ENCODE data around the gene RFX7.

Gene RFX7

DNA sequence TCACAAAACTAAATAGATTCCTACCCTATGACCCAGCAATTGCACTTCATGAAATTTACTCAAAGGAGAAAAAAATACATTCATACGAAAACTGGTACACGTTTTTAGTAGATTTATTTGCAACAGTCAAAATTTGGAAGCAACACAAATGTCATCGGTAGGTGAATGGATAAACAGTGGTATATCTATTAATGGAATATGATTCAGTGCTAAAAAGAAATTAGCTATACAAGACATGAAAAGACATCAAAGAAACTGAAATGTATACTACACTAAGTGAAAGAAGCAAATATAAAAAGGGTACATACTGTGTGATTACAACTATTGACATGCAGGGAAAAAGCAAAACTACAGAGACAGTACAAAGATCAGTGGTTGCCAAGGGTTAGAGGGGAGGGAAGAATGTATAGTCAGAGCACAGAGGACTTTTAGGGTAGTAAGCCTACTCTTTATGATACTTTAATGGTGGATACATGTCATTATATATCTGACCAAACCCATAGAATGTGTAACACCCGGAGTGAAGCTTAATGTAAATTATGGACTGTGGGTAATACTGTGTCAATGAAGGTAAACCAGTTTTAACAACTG lies 31.6 kb downstream of the RFX7 start:
- no CpG with 5 or more reads among the region's 4 CpGs for WGBS, 2 donors (ENCODE audit: extremely low coverage in 2 of 2, insufficient read length in 2 of 2, insufficient replicate concordance in 1 of 2)

DNA sequence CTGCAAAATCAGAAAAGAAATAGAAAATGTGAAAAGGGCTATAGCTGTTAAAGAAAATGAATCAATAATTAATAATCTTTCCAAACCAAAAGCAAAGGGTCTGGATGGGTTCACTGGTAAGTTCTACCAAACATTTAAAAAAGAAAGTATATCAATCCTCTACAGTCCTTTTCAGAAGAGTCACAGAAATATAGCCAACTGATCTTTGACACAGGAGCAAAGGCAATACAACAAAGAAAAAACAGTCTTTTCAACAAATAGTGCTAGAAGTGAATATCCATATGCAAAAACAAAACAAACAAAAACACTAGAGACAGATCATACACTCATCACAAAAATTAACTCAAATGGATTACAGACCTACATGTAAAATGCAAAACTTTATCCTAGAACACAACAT lies 32.6 kb downstream of the RFX7 start:
- Histone ChIP-seq H2BK12ac (ENCODE audit: low read length) (no peak overlapping the region), H4K91ac (ENCODE audit: low read depth, low read length, poor library complexity) (no peak overlapping the region), H2BK15ac (ENCODE audit: low read length) (no peak overlapping the region), H3K79me1 (ENCODE audit: low read depth, low read length) (peaks cover 2% of the 10 kb centered on the region), H3K18ac (ENCODE audit: low read length) (no peak overlapping the region), H2AK5ac (ENCODE audit: low read depth, low read length) (no peak overlapping the region), H2BK120ac (ENCODE audit: low read depth, low read length) (no peak overlapping the region), H3K27ac (replicated peaks; ENCODE audit: low read length) (no peak overlapping the region), H3K27me3 (ENCODE audit: control insufficient read depth in 3 of 3, insufficient read depth in 3 of 3, low read depth in 1 of 3, low read length in 3 of 3) (no peaks in the 10 kb centered on the region), H3K4ac (ENCODE audit: low read length) (no peak overlapping the region), H3K36me3 (replicated peaks in 1 of 2; ENCODE audit: control insufficient read depth in 2 of 2, insufficient read depth in 2 of 2, low read length in 2 of 2) (peaks cover 3 to 41% of the 10 kb centered on the region in 2 donors), H3K9ac (ENCODE audit: low read depth, low read length, poor library complexity) (no peak overlapping the region), H3K23ac (ENCODE audit: low read depth, low read length, poor library complexity) (no peak overlapping the region), H3K4me2 (ENCODE audit: insufficient read depth, low read length, poor library complexity, severe bottlenecking) (no peak overlapping the region), H3K14ac (ENCODE audit: low read length) (no peak overlapping the region), H4K8ac (ENCODE audit: low read depth, low read length) (no peak overlapping the region), H2BK5ac (ENCODE audit: low read length) (no peak overlapping the region), H2AFZ (ENCODE audit: low read length) (no peak overlapping the region), H3K4me3 (ENCODE audit: low read length in 2 of 2) (no peak overlapping the region), H3K4me1 (ENCODE audit: control insufficient read depth in 2 of 2, insufficient read depth in 1 of 2, low read depth in 1 of 2, low read length in 2 of 2) (peaks cover 0 to 1% of the 10 kb centered on the region in 2 donors), H3K9me3 (replicated peaks in 1 of 2; ENCODE audit: control insufficient read depth in 2 of 2, insufficient read depth in 1 of 2, low read depth in 1 of 2, low read length in 2 of 2) (peaks cover 0 to 54% of the 10 kb centered on the region in 2 donors)
- DNase-seq (ENCODE audit: low spot score), result no peak

More for the DNA sequence above, 31.6 kb downstream of the RFX7 start:
- no peak overlapping the region for H2AK5ac ChIP-seq (ENCODE audit: low read depth, low read length)
- H3K9me3 ChIP-seq (replicated peaks in 1 of 2; ENCODE audit: control insufficient read depth in 2 of 2, insufficient read depth in 1 of 2, low read depth in 1 of 2, low read length in 2 of 2), result peaks cover 0 to 52% of the 10 kb centered on the region in 2 donors
- H3K4ac ChIP-seq (ENCODE audit: low read length), result no peak overlapping the region
- no peak overlapping the region for H2BK12ac ChIP-seq (ENCODE audit: low read length)
- H3K36me3 ChIP-seq (replicated peaks in 1 of 2; ENCODE audit: control insufficient read depth in 2 of 2, insufficient read depth in 2 of 2, low read length in 2 of 2), result peaks cover 3 to 37% of the 10 kb centered on the region in 2 donors
- H3K14ac ChIP-seq (ENCODE audit: low read length), result no peak overlapping the region
- H3K4me1 ChIP-seq (ENCODE audit: control insufficient read depth in 2 of 2, insufficient read depth in 1 of 2, low read depth in 1 of 2, low read length in 2 of 2), result peaks cover 0 to 1% of the 10 kb centered on the region in 2 donors
- H3K27me3 ChIP-seq (ENCODE audit: control insufficient read depth in 3 of 3, insufficient read depth in 3 of 3, low read depth in 1 of 3, low read length in 3 of 3), result no peaks in the 10 kb centered on the region
- no peak overlapping the region for H3K27ac ChIP-seq (replicated peaks; ENCODE audit: low read length)
- no peak overlapping the region for H4K8ac ChIP-seq (ENCODE audit: low read depth, low read length)
- no peak overlapping the region for H3K4me3 ChIP-seq (ENCODE audit: low read length in 2 of 2)
- H2BK120ac ChIP-seq (ENCODE audit: low read depth, low read length), result no peak overlapping the region
- DNase-seq (ENCODE audit: low spot score), result no peak
- H2AFZ ChIP-seq (ENCODE audit: low read length), result no peak overlapping the region
- H3K23ac ChIP-seq (ENCODE audit: low read depth, low read length, poor library complexity), result no peak overlapping the region
- H3K18ac ChIP-seq (ENCODE audit: low read length), result no peak overlapping the region
- H3K9ac ChIP-seq (ENCODE audit: low read depth, low read length, poor library complexity), result no peak overlapping the region
- no peak overlapping the region for H2BK15ac ChIP-seq (ENCODE audit: low read length)
- H3K79me1 ChIP-seq (ENCODE audit: low read depth, low read length), result peaks cover 2% of the 10 kb centered on the region
- no peak overlapping the region for H4K91ac ChIP-seq (ENCODE audit: low read depth, low read length, poor library complexity)
- H2BK5ac ChIP-seq (ENCODE audit: low read length), result no peak overlapping the region
- no peak overlapping the region for H3K4me2 ChIP-seq (ENCODE audit: insufficient read depth, low read length, poor library complexity, severe bottlenecking)

DNA sequence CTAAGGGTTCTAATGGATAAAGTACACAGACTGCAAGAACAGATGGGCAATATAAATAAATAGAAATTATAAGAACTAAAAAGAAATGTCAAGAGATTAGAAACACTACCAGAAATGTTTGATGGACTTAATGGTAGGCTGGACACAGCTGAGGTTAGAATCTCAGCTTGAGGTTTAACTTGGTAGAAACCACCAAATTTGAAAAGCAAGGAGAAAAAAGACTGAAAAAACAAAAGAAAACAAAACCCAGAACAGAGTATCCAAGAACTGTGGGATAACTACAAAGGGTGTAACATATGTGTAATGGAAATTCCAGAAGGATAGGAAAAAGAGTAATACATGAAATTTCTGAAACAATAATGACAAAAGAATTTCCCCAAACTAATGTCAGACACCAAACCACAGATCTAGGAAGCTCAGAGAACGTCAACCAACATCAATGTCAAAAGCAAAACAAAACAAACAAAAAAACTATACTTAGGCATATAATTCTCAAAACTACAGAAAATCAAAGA lies 35.0 kb downstream of the RFX7 start:
- Histone ChIP-seq H3K4ac (ENCODE audit: low read length) (no peak overlapping the region), H3K4me3 (ENCODE audit: low read length in 2 of 2) (no peak overlapping the region), H2BK15ac (ENCODE audit: low read length) (no peak overlapping the region), H3K27me3 (ENCODE audit: control insufficient read depth in 3 of 3, insufficient read depth in 3 of 3, low read depth in 1 of 3, low read length in 3 of 3) (no peaks in the 10 kb centered on the region), H3K9me3 (replicated peaks in 1 of 2; ENCODE audit: control insufficient read depth in 2 of 2, insufficient read depth in 1 of 2, low read depth in 1 of 2, low read length in 2 of 2) (peaks cover 0 to 38% of the 10 kb centered on the region in 2 donors), H2AFZ (ENCODE audit: low read length) (no peak overlapping the region), H4K8ac (ENCODE audit: low read depth, low read length) (no peak overlapping the region), H3K18ac (ENCODE audit: low read length) (no peak overlapping the region), H3K79me1 (ENCODE audit: low read depth, low read length) (peaks cover 2% of the 10 kb centered on the region), H2BK120ac (ENCODE audit: low read depth, low read length) (no peak overlapping the region), H2BK12ac (ENCODE audit: low read length) (no peak overlapping the region), H3K9ac (ENCODE audit: low read depth, low read length, poor library complexity) (no peak overlapping the region), H2AK5ac (ENCODE audit: low read depth, low read length) (no peak overlapping the region), H3K36me3 (replicated peaks in 1 of 2; ENCODE audit: control insufficient read depth in 2 of 2, insufficient read depth in 2 of 2, low read length in 2 of 2) (peaks cover 3 to 38% of the 10 kb centered on the region in 2 donors), H4K91ac (ENCODE audit: low read depth, low read length, poor library complexity) (no peak overlapping the region), H2BK5ac (ENCODE audit: low read length) (no peak overlapping the region), H3K4me2 (ENCODE audit: insufficient read depth, low read length, poor library complexity, severe bottlenecking) (no peak overlapping the region), H3K4me1 (ENCODE audit: control insufficient read depth in 2 of 2, insufficient read depth in 1 of 2, low read depth in 1 of 2, low read length in 2 of 2) (no peaks in the 10 kb centered on the region), H3K27ac (replicated peaks; ENCODE audit: low read length) (no peak overlapping the region), H3K23ac (ENCODE audit: low read depth, low read length, poor library complexity) (no peak overlapping the region), H3K14ac (ENCODE audit: low read length) (no peak overlapping the region)
- WGBS, 2 donors (ENCODE audit: extremely low coverage in 2 of 2, insufficient read length in 2 of 2, insufficient replicate concordance in 1 of 2), result no CpG with 5 or more reads among the region's 1 CpG
- DNase-seq (ENCODE audit: low spot score), result no peak

DNA sequence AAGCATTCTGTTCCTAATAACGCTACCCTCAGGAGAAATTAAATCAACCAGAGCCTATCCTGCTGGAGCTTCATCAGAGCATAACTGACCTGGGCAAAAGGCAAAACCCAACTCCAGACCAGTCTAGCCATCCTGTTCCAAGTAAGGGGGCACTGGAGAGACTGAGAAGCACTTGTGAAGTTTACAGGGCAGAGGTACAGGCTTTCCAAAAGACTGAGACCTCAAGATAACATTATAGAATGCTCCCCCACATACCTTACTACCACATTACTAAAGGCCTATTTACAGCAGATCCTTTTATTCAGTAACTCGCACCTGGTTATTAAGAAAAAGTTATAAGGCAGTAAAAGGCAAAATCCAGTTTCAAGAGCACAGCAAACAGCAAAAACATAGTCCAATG lies 35.5 kb downstream of the RFX7 start:
- H3K23ac ChIP-seq (ENCODE audit: low read depth, low read length, poor library complexity), result no peak overlapping the region
- H4K8ac ChIP-seq (ENCODE audit: low read depth, low read length), result no peak overlapping the region
- no peak overlapping the region for H2AFZ ChIP-seq (ENCODE audit: low read length)
- H3K18ac ChIP-seq (ENCODE audit: low read length), result no peak overlapping the region
- no peak overlapping the region for H3K14ac ChIP-seq (ENCODE audit: low read length)
- H3K27me3 ChIP-seq (ENCODE audit: control insufficient read depth in 3 of 3, insufficient read depth in 3 of 3, low read depth in 1 of 3, low read length in 3 of 3), result no peaks in the 10 kb centered on the region
- no peak overlapping the region for H2BK120ac ChIP-seq (ENCODE audit: low read depth, low read length)
- H3K4me2 ChIP-seq (ENCODE audit: insufficient read depth, low read length, poor library complexity, severe bottlenecking), result no peak overlapping the region
- no peak overlapping the region for H2AK5ac ChIP-seq (ENCODE audit: low read depth, low read length)
- H3K4me1 ChIP-seq (ENCODE audit: control insufficient read depth in 2 of 2, insufficient read depth in 1 of 2, low read depth in 1 of 2, low read length in 2 of 2), result no peaks in the 10 kb centered on the region
- no peak for DNase-seq (ENCODE audit: low spot score)
- no peak overlapping the region for H4K91ac ChIP-seq (ENCODE audit: low read depth, low read length, poor library complexity)
- H2BK12ac ChIP-seq (ENCODE audit: low read length), result no peak overlapping the region
- no peak overlapping the region for H3K27ac ChIP-seq (replicated peaks; ENCODE audit: low read length)
- no peak overlapping the region for H3K4me3 ChIP-seq (ENCODE audit: low read length in 2 of 2)
- no peak overlapping the region for H2BK15ac ChIP-seq (ENCODE audit: low read length)
- peaks cover 3 to 36% of the 10 kb centered on the region in 2 donors for H3K36me3 ChIP-seq (replicated peaks in 1 of 2; ENCODE audit: control insufficient read depth in 2 of 2, insufficient read depth in 2 of 2, low read length in 2 of 2)
- H2BK5ac ChIP-seq (ENCODE audit: low read length), result no peak overlapping the region
- H3K9ac ChIP-seq (ENCODE audit: low read depth, low read length, poor library complexity), result no peak overlapping the region
- no peak overlapping the region for H3K4ac ChIP-seq (ENCODE audit: low read length)
- peaks cover 2% of the 10 kb centered on the region for H3K79me1 ChIP-seq (ENCODE audit: low read depth, low read length)
- no CpG with 5 or more reads among the region's 2 CpGs for WGBS, 2 donors (ENCODE audit: extremely low coverage in 2 of 2, insufficient read length in 2 of 2, insufficient replicate concordance in 1 of 2)
- peaks cover 0 to 37% of the 10 kb centered on the region in 2 donors for H3K9me3 ChIP-seq (replicated peaks in 1 of 2; ENCODE audit: control insufficient read depth in 2 of 2, insufficient read depth in 1 of 2, low read depth in 1 of 2, low read length in 2 of 2)
